Hepatocyte (in vitro differentiated cells): ENCODE results near the gene CEACAM21. TPM values are rescaled to one million over a fixed set of nuclear protein-coding genes. Genes with fewer than 3 reads are reported as not detected.

Experiments
- DNase-seq: peaks from one replicate; pipeline ENCODE4 v3.0.0-alpha.2; 2016; ENCODE audit warnings: low spot score
- H2AFZ ChIP-seq: fragments of 200-600 bp; sonication (generic); 2 replicates; pipeline ENCODE4 v1.6.0; 2016; ENCODE audit warnings: antibody characterized with exemption, mild to moderate bottlenecking
- H3K27ac ChIP-seq: fragments of 200-600 bp; sonication (generic); 2 replicates; pipeline ENCODE4 v1.5.1; 2016; ENCODE audit warnings: mild to moderate bottlenecking
- H3K27me3 ChIP-seq: fragments of 200-600 bp; sonication (generic); 2 replicates; pipeline ENCODE4 v1.6.1; 2016
- H3K36me3 ChIP-seq: fragments of 200-600 bp; sonication (generic); replicated peaks from 2 replicates; pipeline ENCODE4 v1.5.1; 2016; ENCODE audit warnings: low read depth; ENCODE audit not compliant: insufficient read depth
- H3K4me1 ChIP-seq: fragments of 200-600 bp; sonication (generic); 2 replicates; pipeline ENCODE4 v1.5.1; 2016; ENCODE audit warnings: mild to moderate bottlenecking, moderate library complexity; ENCODE audit not compliant: insufficient read depth
- H3K4me2 ChIP-seq: fragments of 200-600 bp; sonication (generic); 2 replicates; pipeline ENCODE4 v1.6.0; 2016
- H3K4me3 ChIP-seq: fragments of 200-600 bp; sonication (generic); 2 replicates; pipeline ENCODE4 v1.5.1; 2016; ENCODE audit warnings: mild to moderate bottlenecking
- H3K79me2 ChIP-seq: fragments of 200-600 bp; sonication (generic); 2 replicates; pipeline ENCODE4 v1.6.0; 2017; ENCODE audit warnings: mild to moderate bottlenecking
- H3K9me2 ChIP-seq: fragments of 200-600 bp; sonication (generic); replicated peaks from 2 replicates; pipeline ENCODE4 v1.6.0; 2017; ENCODE audit warnings: mild to moderate bottlenecking; ENCODE audit not compliant: insufficient read depth
- H3K9me3 ChIP-seq: fragments of 200-600 bp; sonication (generic); 2 replicates; pipeline ENCODE4 v1.5.1; 2016; ENCODE audit warnings: low read depth, mild to moderate bottlenecking
- H4K20me1 ChIP-seq: fragments of 200-600 bp; sonication (generic); 2 replicates; pipeline ENCODE4 v1.6.0; 2016; ENCODE audit warnings: mild to moderate bottlenecking; ENCODE audit not compliant: insufficient read depth, poor library complexity, severe bottlenecking
- CTCF ChIP-seq: fragments of 200-600 bp; sonication (generic); IDR thresholded peaks from 2 replicates; pipeline ENCODE4 v1.5.1; 2016; ENCODE audit warnings: antibody characterized with exemption, mild to moderate bottlenecking; ENCODE audit not compliant: poor library complexity
- EZH2 ChIP-seq: fragments of 200-600 bp; sonication (generic); IDR thresholded peaks from 2 replicates; pipeline ENCODE4 v1.6.1; 2016; ENCODE audit warnings: antibody characterized with exemption, mild to moderate bottlenecking, borderline replicate concordance
- EZH2phosphoT487 ChIP-seq: fragments of 200-600 bp; sonication (generic); IDR thresholded peaks from one replicate; pipeline ENCODE4 v1.6.1; 2018; ENCODE audit warnings: antibody characterized with exemption, mild to moderate bottlenecking, low read depth, moderate library complexity; ENCODE audit not compliant: unreplicated experiment, severe bottlenecking
- WGBS: methylation state at CpG from one replicate; pipeline ENCODE4 v1.1.6; 2016; ENCODE audit warnings: low lambda C conversion rate; ENCODE audit errors: missing lambda C conversion rate; 5-methylcytosine and 5-hydroxymethylcytosine counted together
- polyA plus RNA-seq: library from polyadenylated mRNA; unstranded; fragments of >200 nt; fragmentation: Nextera tagmentation; extraction: Ambion mirVana; gene quantifications from 2 replicates; pipeline ENCODE4 v1.2.1, GENCODE V29; 2016
- total RNA-seq: library from RNA; depleted of rRNA; stranded (reverse); fragments of >200 nt; gene quantifications from 2 replicates; pipeline ENCODE4 v1.2.3, GENCODE V29; 2014

CEACAM21 gene
- total and polyA plus RNA-seq, 2 experiments from 2014 or later = 0.33 TPM; not detected in 1

GRCh38 chr19:41564515-41565378 is 11.2 kb upstream of the CEACAM21 start:
- H3K36me3 ChIP-seq = no peaks in the 10 kb centered on the region
- H3K4me1 ChIP-seq = no peaks in the 10 kb centered on the region
- no peak for DNase-seq
- H3K4me2 ChIP-seq = no peak overlapping the region
- peaks cover 3% of the 10 kb centered on the region for H3K27me3 ChIP-seq
- no peaks in the 10 kb centered on the region for H3K9me2 ChIP-seq
- H3K27ac ChIP-seq = no peak overlapping the region
- H3K79me2 ChIP-seq = no peaks in the 10 kb centered on the region
- WGBS = 66% methylated on average over 38 of the region's 59 CpGs
- no peak for TF ChIP-seq CTCF
- no peak for TF ChIP-seq EZH2
- no peak for TF ChIP-seq EZH2phosphoT487
- H4K20me1 ChIP-seq = no peaks in the 10 kb centered on the region
- no peak overlapping the region for H2AFZ ChIP-seq
- no peak overlapping the region for H3K4me3 ChIP-seq
- H3K9me3 ChIP-seq = no peaks in the 10 kb centered on the region

- Histone ChIP-seq H3K4me1 (no peaks in the 10 kb centered on the region), H3K27me3 (peaks cover 3% of the 10 kb centered on the region), H3K9me3 (no peaks in the 10 kb centered on the region), H3K27ac (no peak overlapping the region), H4K20me1 (no peaks in the 10 kb centered on the region), H3K9me2 (no peaks in the 10 kb centered on the region), H3K4me2 (no peak overlapping the region), H3K79me2 (no peaks in the 10 kb centered on the region), H3K4me3 (no peak overlapping the region), H3K36me3 (no peaks in the 10 kb centered on the region), H2AFZ (no peak overlapping the region)
- DNase-seq = no peak
- TF ChIP-seq EZH2phosphoT487 (no peak), CTCF (no peak)
- 64% methylated on average over 9 of the region's 9 CpGs for WGBS
Measured at GRCh38 chr19:41565379-41565720, 10.6 kb upstream of the CEACAM21 start.

- no peaks in the 10 kb centered on the region for H4K20me1 ChIP-seq
- H3K9me3 ChIP-seq = no peaks in the 10 kb centered on the region
- 60% methylated on average over 3 of the region's 3 CpGs for WGBS
- H3K4me3 ChIP-seq = no peak overlapping the region
- H2AFZ ChIP-seq = no peak overlapping the region
- no peak overlapping the region for H3K27ac ChIP-seq
- no peaks in the 10 kb centered on the region for H3K36me3 ChIP-seq
- no peaks in the 10 kb centered on the region for H3K79me2 ChIP-seq
- no peaks in the 10 kb centered on the region for H3K9me2 ChIP-seq
- no peaks in the 10 kb centered on the region for H3K4me1 ChIP-seq
- no peak for TF ChIP-seq CTCF
- no peak for TF ChIP-seq EZH2
- no peak for TF ChIP-seq EZH2phosphoT487
- no peak overlapping the region for H3K4me2 ChIP-seq
- H3K27me3 ChIP-seq = peaks cover 3% of the 10 kb centered on the region
- no peak for DNase-seq
Measured at GRCh38 chr19:41566001-41566400, 10.0 kb upstream of the CEACAM21 start.
